ENCODE results near the gene KCNK5. TPM values are rescaled to one million over a fixed set of nuclear protein-coding genes. Genes with fewer than 3 reads are reported as not detected.

KCNK5 gene
- total and polyA plus RNA-seq, 9 of the 15 experiments (the other 6 are each of a cell fraction or from before 2014, with no cell fraction given), result 1.5 to 45.8 (median 25.8) TPM

GRCh38 chr6:39189915-39190544 lies 39.2 kb downstream of the KCNK5 start (continued):
- TF ChIP-seq ZNF511 (CRISPR knock-in tag; IDR thresholded peaks at IDR 0.05), result no peak
- TF ChIP-seq RBM22 (IDR thresholded peaks at IDR 0.05; ENCODE audit: low read depth, low read length, poor library complexity, severe bottlenecking), result peak; percentile 20
- TF ChIP-seq ZNF644 (tag; IDR thresholded peaks at IDR 0.05; ENCODE audit: low read depth), result no peak
- no peak for TF ChIP-seq ZBTB1 (CRISPR knock-in tag; IDR thresholded peaks at IDR 0.05; ENCODE audit: borderline replicate concordance, low read depth)

GRCh38 chr6:39189131-39189530 lies 40.1 kb downstream of the KCNK5 start:
- BruUV-seq (replicated peaks), result no TSS peak
- DNase-seq (ENCODE audit: extremely low read depth in 1 of 4, low spot score in 3 of 4), result no peak
- peaks cover 21% of the 10 kb centered on the region for H3K9me1 ChIP-seq (ENCODE audit: control insufficient read depth, insufficient read depth, low read length)
- no peak overlapping the region for H2AFZ ChIP-seq (ENCODE audit: low read depth, low read length)
- H3K27me3 ChIP-seq (ENCODE audit: control insufficient read depth in 2 of 2, insufficient read depth in 2 of 2, low read length in 2 of 2), result no peaks in the 10 kb centered on the region
- ChIA-PET POLR2A (interaction anchor here (0.9 kb wide), 1 partner anchor 22 kb away, joined by 3 read pairs; no protein-coding TSS in a partner anchor), CTCF (ENCODE audit: low intra/inter-chr PET ratio) (no interaction called here)
- H4K20me1 ChIP-seq (replicated peaks; ENCODE audit: control insufficient read depth, insufficient read depth, low read length), result peaks cover 40% of the 10 kb centered on the region
- 81% methylated on average over 8 of the region's 8 CpGs for WGBS (ENCODE audit: insufficient coverage, low coverage, missing lambda C conversion rate)
- no peak for ATAC-seq
- peaks cover 44 to 48% of the 10 kb centered on the region in 2 experiments for H3K4me1 ChIP-seq (replicated peaks in 1 of 2; ENCODE audit: control insufficient read depth in 2 of 2, insufficient read depth in 2 of 2, low read length in 2 of 2)
- no peak overlapping the region for H3K4me3 ChIP-seq
- in situ Hi-C loops (cut with MboI), result no loop called here
- H3K4me2 ChIP-seq (ENCODE audit: insufficient read depth, low read length), result peak overlapping the region; percentile 73; the same call in 1 of the 2 replicates
- intact Hi-C loops (cut with micrococcal nuclease), result no loop called here
- FAIRE-seq, result no peak
- H3K9ac ChIP-seq (ENCODE audit: insufficient read depth in 1 of 2, low read depth in 2 of 2, low read length in 2 of 2), result peak overlapping the region in 1 of 2 experiments; percentile 83; a peak in 2 of 4 replicates
- H3K27ac ChIP-seq (ENCODE audit: extremely low read depth, low read depth, low read length), result peak overlapping the region; percentile 24; the same call in 1 of the 3 replicates
- H3K9me3 ChIP-seq (replicated peaks; ENCODE audit: control insufficient read depth, insufficient read depth, low read depth, low read length), result no peaks in the 10 kb centered on the region
- H3K79me2 ChIP-seq (ENCODE audit: control insufficient read depth, insufficient read depth, low read length), result peaks cover 42% of the 10 kb centered on the region
- H3K36me3 ChIP-seq (ENCODE audit: control insufficient read depth, insufficient read depth, low read length), result peaks cover 92% of the 10 kb centered on the region
- TF ChIP-seq NR2F6 (CRISPR knock-in tag; IDR thresholded peaks at IDR 0.05), result no peak
- 0 out of 2 replicates have a peak, but pooled peaks have one; percentile 21 for TF ChIP-seq BHLHE40 (IDR thresholded peaks at IDR 0.05; ENCODE audit: low read length)
- TF ChIP-seq RFX1 (IDR thresholded peaks at IDR 0.05), result no peak
- TF ChIP-seq CTCFL (IDR thresholded peaks at IDR 0.05; ENCODE audit: borderline replicate concordance, insufficient read depth, low read depth, low read length, poor library complexity, severe bottlenecking), result no peak
- no peak for TF ChIP-seq XRCC5 (IDR thresholded peaks at IDR 0.05; ENCODE audit: low read depth, low read length)
- TF ChIP-seq ZNF146 (CRISPR knock-in tag; IDR thresholded peaks at IDR 0.05; ENCODE audit: unreplicated experiment), result no peak
- 0 out of 2 replicates have a peak, but pooled peaks have one; percentile 17 for TF ChIP-seq USF1 (CRISPR knock-in tag; IDR thresholded peaks at IDR 0.05)
- TF ChIP-seq CBX5 (IDR thresholded peaks at IDR 0.05; ENCODE audit: borderline replicate concordance, low read depth), result no peak
- TF ChIP-seq POLR2G (IDR thresholded peaks at IDR 0.05; ENCODE audit: low read depth, low read length), result peak; percentile 46
- TF ChIP-seq HOXB6 (CRISPR knock-in tag; IDR thresholded peaks at IDR 0.05; ENCODE audit: borderline replicate concordance), result no peak
- no peak for TF ChIP-seq ZNF699 (CRISPR knock-in tag; IDR thresholded peaks at IDR 0.05; ENCODE audit: insufficient replicate concordance)
